GM15510 (cell line): ENCODE data around the gene DOCK1.

Source experiments
- POLR2A ChIP-seq: IDR thresholded peaks from 3 replicates; pipeline ENCODE4 v1.6.1; 2011; ENCODE audit warnings: borderline replicate concordance; ENCODE audit not compliant: insufficient read length; ENCODE audit errors: extremely low read depth

DOCK1 gene

GRCh38 chr10:127021801-127022200 is 116.6 kb downstream of the DOCK1 start:
- no peak for TF ChIP-seq POLR2A

GRCh38 chr10:127024685-127025435 is 119.6 kb downstream of the DOCK1 start:
- no peak for TF ChIP-seq POLR2A

- TF ChIP-seq POLR2A: no peak
Observed at GRCh38 chr10:127027786-127028185, 122.6 kb downstream of the DOCK1 start.

- no peak for TF ChIP-seq POLR2A
Observed at GRCh38 chr10:127028556-127028955, 123.3 kb downstream of the DOCK1 start.

- TF ChIP-seq POLR2A: no peak
Observed at GRCh38 chr10:127029061-127029460, 123.8 kb downstream of the DOCK1 start.

GRCh38 chr10:127033216-127034033 is 128.2 kb downstream of the DOCK1 start:
- TF ChIP-seq POLR2A: no peak

- TF ChIP-seq POLR2A: no peak
Observed at GRCh38 chr10:127034034-127034633, 128.9 kb downstream of the DOCK1 start.

- no peak for TF ChIP-seq POLR2A
Observed at GRCh38 chr10:127034790-127035189, 129.6 kb downstream of the DOCK1 start.

- TF ChIP-seq POLR2A: no peak
Observed at GRCh38 chr10:127035827-127036226, 130.6 kb downstream of the DOCK1 start.

- TF ChIP-seq POLR2A: no peak
Observed at GRCh38 chr10:127036987-127037386, 131.8 kb downstream of the DOCK1 start.

GRCh38 chr10:127039435-127039834 is 134.2 kb downstream of the DOCK1 start:
- no peak for TF ChIP-seq POLR2A

- no peak for TF ChIP-seq POLR2A
Observed at GRCh38 chr10:127040756-127041155, 135.5 kb downstream of the DOCK1 start.

- TF ChIP-seq POLR2A: no peak
Observed at GRCh38 chr10:127041552-127041951, 136.3 kb downstream of the DOCK1 start.

GRCh38 chr10:127043301-127043700 is 138.1 kb downstream of the DOCK1 start:
- no peak for TF ChIP-seq POLR2A

GRCh38 chr10:127044186-127044585 is 139.0 kb downstream of the DOCK1 start:
- TF ChIP-seq POLR2A: no peak
